Stimulated activated CD8-positive, alpha-beta memory T cell treated with anti-CD3 and anti-CD28 coated beads, Interleukin-4, amount 100 ng/mL, for 4 hours (primary cell): ENCODE measurements around the gene ALG14.

Source experiments
- DNase-seq, 2 donors: peaks; one replicate each; pipeline ENCODE4 v3.0.0-alpha.2; 2020; ENCODE audit warnings: low read depth in 2 of 2, low spot score in 1 of 2

Gene ALG14

DNA sequence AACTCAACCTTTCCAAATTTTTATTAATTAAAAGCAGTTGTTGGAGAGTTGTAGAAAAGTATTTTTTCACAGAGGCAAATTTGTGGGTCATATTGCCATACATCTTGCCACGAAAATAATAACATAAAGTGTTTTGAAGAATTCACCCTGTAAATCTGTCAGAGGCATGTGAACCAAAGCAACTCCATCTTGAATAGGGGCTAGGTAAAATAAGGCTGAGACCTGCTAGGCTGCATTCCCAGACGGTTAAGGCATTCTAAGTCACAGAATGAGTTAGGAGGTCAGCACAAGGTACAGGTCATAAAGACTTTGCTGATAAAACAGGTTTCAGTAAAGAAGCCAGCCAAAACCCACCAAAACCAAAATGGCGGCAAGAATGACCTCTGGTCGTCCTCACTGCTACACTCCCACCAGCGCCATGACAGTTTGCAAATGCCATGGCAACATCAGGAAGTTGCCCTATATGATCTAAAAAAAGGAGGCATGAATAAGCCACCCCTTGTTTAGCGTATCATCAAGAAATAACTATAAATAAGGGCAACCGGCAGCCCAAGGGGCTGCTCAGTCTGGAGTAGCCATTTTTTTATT, 141.4 kb downstream of the ALG14 start:
- no peak for DNase-seq

DNA sequence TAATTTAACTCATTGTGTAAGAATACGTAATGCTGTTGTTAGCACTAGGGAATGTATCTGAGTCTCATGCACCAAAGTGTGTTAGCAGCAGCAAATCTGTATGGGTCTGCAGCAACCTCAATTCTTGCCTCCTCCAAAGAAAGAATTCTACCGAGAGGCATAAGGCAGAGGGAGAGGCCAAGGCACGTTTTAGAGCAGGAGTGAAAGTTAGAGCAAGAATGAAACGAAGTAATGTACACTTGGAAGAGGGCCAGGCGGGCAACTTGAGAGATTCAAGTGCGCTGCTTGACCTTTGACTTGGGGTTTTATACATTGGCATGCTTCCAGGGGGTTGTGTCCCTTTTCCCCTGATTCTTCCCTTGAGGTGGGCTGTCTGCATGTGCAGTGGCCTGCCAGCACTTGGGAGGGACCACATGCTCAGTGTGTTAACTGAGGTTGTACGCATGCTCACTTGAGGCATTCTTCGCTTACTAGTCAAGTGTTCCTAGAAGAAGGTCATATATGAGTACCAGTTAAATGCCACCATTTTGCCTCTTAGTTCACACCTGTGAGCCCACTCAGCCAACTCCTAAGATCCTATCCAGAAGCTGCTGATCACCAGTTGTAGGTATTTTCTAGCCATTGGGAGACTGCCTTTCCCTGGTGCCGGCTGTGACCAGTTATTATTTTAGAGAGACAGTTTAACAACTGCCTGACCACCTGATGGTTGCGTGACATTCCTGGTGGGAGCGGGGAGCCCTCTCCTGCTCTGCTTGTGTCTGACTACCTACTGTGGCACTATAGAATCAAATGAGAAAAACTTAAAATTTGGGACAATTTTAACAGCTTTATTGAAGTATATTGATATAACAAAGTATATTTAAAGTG, 143.2 kb downstream of the ALG14 start:
- DNase-seq: no peak

DNA sequence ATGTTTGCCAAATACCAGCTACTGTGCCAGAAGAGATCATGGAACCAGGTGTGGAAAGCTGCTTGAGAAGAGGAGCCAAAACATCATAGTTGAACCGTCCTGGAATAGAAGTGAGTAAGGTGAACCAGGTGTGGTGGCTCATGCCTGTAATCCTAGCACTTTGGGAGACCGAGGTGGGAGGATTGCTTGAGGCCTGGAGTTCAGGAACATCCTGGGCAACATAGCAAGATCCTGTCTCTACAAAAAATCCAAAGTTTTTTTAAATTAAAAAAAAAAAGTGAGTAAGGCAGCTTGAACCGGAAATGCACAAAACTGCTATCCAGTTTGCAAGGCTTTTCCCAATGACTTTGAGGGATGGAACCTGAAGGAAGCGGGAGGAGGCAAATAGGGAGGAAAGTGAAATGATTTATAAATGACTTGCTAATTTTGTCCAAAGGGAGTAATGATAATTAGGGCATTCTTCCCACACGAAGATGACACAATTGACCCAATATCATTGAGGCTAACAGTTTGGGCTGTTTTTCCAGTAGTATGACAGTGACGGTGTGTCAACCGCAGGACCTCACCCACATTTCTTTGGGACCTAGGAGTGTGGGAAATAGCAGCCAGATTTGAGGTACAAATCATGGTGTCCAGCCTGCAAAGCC, 144.3 kb downstream of the ALG14 start:
- no peak for DNase-seq

DNA sequence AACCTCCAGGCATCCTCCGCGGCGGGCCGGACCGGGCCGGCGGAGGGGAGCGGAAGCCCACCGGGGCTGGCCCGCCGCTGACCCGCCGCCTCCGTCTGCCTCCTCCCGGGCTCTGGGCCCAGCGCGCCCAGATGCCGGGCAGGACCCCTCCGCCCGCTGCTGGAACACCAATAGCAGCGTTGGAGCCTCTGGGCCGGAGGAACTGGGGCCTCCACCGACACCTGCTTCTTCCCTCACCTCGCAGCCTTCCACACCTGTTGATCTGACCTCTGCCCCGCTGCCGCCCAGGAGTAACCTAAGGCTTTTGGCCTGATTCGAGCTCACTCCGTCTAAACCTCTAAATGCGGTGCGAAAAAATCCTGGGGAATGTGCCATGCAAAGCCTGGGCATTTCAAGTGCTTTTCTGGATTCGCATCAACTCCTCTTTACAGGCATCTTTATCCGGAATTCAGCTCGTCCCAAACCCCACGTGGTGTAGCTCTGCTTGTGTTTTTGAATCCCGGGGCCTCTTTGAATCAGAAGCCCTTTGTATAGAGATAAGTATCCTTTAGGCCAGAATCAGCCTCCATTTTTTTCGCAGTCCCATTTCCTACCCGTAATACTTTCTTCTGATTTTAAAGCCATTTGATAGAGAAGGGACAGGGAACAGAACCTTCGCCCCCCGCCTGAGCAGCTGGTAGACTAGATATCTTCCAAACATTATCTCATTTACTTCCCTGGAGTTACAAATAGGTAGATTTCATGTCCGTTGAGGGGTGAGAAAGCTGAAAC, 145.2 kb downstream of the ALG14 start:
- no peak for DNase-seq

DNA sequence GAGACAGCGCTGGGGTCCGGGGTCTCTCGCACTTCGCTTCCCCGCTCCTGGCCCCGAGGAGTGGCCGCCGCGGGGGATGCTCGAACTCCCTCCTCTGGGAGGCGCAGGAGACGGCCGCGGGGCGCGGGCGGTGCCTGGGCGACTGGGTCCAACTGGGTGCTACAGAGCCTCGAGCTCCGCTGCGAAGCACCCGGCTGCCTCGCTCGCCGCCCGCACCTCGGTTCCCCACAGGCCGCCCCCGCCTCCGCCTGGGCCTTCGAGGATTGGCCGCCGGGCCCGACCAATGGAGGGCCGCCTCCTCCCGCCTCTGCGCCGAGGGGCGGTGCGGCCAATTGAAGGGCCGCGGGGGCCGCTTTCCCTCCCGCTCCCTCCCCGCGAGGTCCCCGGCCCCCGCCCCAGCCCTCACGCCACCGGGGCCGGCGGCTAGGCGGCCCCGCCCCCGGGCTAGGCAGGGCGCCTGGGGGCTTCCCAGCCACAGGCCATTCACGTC, 145.8 kb downstream of the ALG14 start, which contains the start of gene CNN3:
Gene CNN3, minus strand, starts transcription at position 196 of the 490 bp plus-strand sequence. CDS start 216 bp downstream, outside the sequence.
- peak; percentile 30 to 54 for DNase-seq

DNA sequence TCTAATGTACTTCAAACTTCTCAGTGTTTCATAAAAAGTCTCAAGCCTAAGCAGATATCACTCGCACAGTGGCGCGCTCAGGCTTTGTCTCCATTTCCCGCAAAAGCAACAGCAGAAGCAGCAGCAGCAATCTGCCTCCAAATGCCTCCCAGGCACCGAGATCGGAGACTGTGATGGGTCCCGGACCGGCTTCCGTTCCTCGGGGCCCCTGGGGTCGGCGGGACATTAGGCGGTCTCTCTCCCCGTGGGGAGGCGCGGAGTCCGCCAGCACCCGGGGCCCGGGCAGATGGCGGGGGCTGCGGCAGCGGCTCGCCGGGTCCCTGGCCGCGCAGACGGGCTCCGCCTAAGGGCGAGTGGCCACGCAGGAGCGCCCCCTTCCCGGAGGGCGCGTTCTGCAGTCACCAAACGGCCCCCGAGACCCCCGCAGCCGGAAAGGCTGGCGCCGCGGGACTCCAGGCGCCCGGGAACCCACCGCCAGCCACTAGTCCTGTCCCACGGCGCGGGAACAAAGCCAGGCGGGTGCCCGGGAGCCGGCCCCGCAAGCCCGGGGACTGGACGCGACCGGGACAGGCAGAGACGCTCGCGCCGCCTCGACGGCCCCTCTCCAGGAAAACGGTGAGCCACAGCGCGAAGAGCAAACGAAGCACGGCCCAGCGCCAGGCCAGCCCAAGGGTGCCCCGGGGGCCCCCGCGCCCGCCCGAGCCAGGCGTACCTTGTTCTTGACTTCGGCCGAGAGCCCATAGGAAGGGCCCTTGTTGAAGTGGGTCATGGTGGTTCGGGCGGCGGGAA, 146.4 kb downstream of the ALG14 start:
- no peak for DNase-seq

DNA sequence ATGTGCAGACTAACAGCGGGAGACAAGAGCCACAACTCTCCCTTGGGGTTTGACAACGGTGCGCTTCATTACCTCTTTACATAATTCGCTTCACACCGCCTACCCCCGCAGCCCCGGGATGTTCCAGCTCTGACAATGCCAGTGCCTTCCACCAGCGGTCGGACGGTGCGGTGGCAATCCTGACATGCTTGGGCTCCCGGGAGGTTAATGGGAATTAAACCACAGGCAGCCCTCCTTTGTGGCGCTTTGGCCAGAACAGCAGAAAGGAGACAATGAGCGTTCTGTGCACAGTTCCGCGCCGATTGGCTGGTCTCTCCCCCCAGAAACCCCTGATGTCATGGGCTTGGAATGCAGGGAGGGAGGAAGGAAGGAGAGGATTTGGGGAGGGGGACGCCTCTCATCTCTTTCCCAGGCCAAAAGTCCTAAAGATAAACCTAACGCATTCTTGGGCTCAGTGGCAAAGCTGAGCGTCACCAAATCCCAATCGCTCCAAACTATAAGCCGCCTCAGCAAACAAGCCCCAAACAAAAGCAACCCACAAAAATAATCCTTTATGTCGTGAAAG, 147.1 kb downstream of the ALG14 start:
- DNase-seq: no peak

DNA sequence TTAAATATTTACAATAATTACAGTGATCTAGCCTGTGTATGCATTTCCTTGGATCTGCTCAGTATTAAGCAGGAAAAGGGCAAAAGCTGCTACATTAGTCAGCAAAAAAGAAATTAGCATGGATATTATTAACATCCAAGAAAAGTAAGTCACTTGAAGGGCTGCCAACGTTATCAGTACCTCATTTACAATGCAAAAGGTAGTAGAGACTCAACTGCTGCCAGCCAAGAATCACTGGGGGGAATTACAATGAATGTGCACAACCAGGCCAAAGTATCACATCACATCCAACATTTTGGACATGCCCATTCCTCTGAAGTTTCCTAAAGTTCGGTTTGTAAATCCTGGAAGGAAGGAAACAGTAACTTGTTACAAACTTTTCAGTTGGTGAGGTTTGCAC, 147.7 kb downstream of the ALG14 start:
- DNase-seq: no peak
